NCI-H2107 (cell line): ENCODE measurements around the gene SHKBP1.
"Not testable (repeated sequence)": the region's sequence is repeated elsewhere in the genome, so short reads cannot be mapped to it uniquely, and the experiment has no call there.

Source experiments
- DNase-seq: peaks from one replicate; lab custom pipeline; 2025; lab: John Stamatoyannopoulos, UW

The SHKBP1 gene

DNA sequence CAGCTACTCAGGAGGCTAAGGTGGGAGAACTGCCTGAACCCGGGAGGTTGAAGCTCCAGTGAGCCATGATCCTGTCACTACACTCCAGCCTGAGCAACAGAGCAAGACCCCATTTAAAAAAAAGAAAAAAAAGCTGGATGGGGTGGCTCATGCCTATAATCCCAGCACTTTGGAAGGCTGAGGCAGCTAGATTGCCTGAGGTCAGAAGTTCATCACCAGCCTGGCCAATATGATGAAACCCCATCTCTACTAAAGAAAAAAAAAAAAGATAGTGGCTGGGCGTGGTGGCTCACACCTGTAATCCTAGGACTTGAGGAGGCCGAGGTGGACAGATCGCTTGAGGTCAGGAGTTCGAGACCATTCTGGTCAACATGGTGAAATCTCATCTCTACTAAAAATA, 39.5 kb downstream of the SHKBP1 start:
- no peak for DNase-seq

DNA sequence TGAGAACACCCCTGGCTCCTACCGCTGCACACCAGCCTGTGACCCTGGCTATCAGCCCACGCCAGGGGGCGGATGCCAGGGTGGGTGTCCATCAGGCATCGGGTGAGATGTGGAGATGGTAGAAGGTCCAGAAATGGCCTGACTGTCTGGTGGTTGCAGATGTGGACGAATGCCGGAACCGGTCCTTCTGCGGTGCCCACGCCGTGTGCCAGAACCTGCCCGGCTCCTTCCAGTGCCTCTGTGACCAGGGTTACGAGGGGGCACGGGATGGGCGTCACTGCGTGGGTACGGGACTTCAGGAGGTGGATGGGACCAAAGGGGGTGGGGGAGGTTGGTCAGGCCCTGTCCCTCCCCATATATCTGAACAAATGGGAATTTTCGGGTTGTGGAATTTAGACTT, 40.3 kb downstream of the SHKBP1 start:
- no peak for DNase-seq

DNA sequence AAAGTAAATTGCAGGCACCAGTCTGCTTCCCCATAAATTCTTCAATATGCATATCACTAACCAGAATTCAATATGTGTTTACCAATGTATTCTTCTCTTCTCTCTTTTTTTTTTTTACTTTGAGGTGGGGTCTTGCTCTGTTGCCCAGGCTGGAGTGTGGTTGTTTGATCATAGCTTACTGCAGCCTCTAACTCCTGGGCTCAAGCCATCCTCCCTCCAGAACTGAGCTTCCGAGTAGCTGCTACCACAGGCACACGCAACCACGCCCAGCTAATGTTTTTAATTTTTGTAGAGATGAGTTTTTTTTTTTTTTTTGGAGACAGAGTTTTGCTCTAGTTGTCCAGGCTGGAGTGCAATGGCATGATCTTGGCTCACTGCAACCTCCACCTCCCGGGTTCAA, 41.3 kb downstream of the SHKBP1 start:
- DNase-seq, result no peak

DNA sequence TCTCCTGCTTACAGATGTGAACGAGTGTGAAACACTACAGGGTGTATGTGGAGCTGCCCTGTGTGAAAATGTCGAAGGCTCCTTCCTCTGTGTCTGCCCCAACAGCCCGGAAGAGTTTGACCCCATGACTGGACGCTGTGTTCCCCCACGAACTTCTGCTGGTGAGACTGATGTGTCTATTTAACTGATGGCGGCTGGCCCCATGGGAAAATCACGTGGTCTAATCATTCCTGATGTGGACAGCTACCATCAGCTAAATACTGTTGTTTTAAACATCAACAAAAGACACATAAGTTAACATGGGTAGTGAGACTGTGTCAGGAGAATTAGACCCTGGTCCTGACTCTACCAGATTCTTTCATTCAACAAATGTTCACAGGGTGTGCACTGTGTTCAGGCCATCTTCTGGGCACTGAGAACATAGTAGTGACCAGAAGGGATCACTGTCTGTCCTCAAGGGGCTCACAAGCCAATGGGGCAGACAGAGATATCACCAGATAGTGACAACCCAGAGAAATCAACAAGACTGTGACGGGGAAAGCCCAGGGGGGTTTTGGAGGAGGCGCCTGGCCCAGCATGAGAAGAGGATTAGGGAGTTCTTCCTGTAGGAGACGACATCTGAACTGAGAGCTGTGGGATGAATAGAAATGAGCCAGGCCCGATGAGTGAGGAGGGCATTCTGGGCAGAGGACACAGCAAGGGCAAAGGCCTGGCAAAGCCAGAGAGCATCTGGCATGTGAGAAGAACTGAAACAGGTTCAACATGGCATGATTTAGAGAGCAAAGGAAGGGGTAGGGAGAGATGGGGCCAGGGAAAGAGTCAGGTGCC, 42.9 kb downstream of the SHKBP1 start:
- no peak for DNase-seq

DNA sequence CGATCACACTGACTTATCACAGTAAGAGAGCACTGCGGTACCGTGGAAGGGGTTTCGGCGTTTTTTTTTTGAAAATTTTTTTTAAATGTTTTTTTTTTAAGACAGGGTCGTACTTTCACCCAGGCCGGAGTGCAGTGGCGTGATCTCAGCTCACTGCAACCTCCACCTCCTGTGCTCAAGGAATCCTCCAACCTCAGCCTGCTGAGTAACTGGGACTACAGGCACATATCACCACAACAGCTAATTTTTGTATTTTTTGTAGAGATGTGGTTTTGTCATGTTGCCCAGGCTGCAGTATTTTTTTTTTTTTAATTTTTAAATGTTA, 43.5 kb downstream of the SHKBP1 start:
- DNase-seq, result no peak

DNA sequence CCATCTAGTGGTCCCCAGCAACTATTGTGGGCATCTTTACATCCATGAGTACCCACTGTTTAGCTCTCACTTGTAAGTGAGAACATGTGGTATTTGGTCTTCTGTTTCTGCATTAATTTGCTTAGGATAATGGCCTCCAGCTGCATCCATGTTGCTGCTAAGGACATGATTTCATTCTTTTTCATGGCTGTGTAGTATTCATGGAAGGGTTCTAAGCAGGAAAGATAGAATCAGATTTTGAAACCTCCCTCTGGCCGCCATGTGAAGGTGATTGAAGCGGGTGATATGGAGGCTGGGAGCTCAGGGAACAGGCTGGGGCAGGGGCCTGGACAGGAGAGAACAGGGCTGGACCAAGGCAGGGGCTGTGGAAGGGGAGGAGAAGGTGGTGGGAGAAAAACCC, 44.6 kb downstream of the SHKBP1 start:
- no peak for DNase-seq

DNA sequence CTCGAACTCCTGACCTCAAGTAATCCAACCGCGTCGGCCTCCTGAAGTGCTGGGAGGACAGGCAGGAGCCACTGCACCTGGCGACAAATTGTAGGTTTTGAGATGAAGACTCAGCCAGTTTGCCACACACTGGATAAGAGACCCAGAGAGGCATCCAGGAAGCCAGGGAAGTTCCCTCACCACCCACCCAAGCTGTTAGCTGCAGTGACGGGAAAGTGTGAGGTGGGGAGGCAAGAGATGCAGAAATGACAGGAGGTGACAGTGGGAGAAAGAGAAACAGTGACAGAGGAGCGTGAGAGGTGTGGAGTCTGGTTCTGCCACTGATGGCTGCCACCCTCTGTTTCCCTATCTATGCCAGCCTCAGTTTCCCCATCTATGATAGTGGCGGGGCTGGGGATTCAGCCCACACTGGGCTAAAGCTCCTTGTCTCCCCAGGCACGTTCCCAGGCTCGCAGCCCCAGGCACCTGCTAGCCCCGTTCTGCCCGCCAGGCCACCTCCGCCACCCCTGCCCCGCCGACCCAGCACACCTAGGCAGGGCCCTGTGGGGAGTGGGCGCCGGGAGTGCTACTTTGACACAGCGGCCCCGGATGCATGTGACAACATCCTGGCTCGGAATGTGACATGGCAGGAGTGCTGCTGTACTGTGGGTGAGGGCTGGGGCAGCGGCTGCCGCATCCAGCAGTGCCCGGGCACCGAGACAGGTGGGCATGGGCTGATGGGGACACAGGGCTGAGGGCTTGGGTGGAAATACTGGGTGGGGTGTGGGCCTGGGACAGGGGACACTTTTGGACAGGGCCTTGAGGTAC, 45.5 kb downstream of the SHKBP1 start:
- no peak for DNase-seq

DNA sequence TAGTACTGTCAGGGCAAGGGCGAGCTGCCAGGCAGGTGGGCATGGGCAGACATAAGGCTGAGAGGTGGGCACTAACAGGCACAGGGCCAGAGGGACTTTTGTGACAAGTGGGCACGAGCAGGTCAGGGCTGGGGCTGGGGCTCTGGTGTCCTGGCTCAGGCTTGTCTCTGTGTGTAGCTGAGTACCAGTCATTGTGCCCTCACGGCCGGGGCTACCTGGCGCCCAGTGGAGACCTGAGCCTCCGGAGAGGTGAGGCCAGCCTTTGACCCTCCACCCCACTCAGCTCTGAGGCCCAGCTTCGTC, 46.1 kb downstream of the SHKBP1 start:
- no peak for DNase-seq

DNA sequence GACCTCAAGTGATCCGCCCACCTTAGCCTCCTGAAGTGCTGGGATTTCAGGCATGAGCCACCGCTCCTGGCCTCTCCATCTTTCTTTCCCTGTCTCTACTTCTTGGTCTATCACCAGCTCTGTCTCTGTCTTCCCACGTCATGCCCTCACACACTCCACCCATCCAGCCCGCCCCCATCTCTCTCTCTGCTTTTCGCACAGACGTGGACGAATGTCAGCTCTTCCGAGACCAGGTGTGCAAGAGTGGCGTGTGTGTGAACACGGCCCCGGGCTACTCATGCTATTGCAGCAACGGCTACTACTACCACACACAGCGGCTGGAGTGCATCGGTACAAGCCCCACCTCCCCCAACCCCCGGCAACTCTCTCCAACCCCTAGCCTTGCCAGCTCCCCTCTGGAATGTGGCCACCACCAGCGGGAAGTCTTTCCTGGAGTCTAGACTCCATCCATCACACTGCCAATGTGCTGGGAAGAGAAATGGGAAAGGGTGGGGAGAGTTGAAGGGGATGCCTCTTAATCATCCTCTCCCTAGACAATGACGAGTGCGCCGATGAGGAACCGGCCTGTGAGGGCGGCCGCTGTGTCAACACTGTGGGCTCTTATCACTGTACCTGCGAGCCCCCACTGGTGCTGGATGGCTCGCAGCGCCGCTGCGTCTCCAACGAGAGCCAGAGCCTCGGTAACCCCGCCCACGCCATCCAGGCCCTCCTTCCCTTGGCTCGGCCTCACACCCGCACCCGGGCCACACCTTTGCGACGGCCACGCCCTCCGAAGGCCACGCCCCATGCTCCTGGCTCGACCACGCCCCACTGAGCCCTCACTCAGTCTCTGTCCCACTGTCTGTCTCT, 47.0 kb downstream of the SHKBP1 start:
- peak; percentile 61 for DNase-seq

DNA sequence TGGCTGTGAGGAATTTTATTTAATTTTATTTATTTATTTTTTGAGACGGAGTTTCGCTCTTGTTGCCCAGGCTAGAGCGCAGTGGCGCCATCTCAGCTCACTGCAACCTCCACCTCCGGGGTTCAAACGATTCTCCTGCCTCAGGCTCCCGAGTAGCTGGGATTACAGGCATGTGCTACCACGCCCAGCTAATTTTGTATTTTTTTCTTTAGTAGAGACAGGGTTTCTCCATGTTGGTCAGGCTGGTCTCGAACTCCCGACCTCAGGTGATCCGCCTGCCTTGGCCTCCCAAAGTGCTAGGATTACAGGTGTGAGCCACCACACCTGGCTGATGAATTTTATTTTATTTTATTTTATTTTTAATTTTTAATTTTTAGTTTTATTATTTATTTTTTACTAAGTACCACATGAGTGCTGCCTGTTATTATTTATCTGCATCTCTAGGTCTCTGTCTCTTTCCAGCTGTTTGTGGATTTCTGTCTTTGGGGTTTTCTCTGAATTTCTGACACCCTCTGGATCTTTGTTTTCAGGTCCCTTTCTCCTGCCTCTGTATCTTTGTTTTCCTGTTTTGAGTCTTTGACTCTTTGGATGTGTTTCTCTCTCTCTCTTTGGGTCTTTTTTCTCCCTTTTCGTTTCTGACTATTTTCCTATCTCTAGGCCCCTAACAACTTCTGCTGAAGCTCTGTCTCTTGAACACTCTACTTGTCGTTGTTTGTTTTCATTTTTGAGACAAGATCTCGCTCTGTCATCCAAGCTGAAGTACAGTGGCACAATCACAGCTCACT, 47.9 kb downstream of the SHKBP1 start:
- DNase-seq, result not testable (repeated sequence)

DNA sequence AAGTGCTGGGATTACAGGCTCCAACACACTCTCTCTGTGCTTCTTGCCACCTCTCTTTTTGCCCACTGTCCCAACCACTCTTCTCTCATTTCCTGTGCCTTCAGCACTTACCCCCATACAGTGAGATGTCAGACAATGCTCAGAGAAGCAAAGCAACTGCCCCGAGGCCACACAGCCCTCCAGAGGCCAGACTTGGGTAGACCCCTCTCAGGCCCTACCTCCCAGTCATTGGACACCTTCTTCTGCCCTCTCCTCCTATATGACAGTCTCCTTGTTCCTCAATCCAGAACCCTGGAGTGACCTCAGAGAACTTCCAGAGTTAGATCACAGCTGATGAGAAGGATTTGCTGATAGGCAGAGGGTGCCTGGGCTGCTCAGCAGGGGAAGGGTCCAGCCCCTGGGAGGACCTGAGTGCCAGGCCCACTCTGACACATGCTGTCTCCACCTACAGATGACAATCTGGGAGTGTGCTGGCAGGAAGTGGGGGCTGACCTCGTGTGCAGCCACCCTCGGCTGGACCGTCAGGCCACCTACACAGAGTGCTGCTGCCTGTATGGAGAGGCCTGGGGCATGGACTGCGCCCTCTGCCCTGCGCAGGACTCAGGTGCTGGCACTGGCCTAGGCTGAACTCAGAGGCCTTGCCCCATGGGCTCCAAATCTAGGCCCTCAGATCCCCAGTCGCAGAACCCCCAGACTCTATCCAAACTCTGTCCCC, 48.9 kb downstream of the SHKBP1 start:
- DNase-seq, result no peak

DNA sequence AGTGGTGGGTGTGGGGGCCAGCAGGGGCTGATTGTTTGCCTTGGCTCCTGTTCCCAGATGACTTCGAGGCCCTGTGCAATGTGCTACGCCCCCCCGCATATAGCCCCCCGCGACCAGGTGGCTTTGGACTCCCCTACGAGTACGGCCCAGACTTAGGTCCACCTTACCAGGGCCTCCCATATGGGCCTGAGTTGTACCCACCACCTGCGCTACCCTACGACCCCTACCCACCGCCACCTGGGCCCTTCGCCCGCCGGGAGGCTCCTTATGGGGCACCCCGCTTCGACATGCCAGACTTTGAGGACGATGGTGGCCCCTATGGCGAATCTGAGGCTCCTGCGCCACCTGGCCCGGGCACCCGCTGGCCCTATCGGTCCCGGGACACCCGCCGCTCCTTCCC, 50.2 kb downstream of the SHKBP1 start:
- DNase-seq, result no peak

DNA sequence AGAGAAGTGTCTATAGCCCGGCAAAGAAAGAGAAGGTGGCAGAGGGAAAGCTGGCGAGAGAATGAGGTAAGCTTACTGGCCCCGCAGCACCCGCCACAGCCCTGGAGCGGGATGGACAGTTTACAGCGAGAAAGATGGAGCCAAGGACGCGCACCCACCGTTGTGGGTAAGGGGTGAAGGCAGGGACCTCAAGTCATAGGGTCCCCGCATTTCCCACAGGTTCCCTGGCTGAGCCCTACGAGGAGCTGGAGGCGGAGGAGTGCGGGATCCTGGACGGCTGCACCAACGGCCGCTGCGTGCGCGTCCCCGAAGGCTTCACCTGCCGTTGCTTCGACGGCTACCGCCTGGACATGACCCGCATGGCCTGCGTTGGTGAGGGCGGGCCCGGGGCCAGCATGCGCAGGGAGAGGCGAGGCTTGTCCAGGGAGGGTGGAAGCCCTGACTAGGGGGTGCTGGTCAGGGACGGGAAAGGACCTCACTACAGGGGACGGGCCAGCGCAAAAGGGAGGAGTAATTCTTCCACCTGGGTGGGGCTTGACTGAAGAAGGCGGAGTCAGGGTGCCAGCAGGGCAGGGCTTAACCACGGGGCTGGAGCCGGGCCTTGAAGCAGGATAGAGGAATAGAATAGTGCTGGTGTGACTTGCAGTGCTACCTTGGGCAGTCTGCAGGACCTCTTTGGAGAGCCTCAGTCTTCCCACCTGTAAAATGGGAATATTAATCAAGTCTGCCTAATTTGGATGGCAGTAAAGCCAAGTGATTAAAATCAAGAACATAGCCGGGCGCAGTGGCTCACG, 51.0 kb downstream of the SHKBP1 start:
- DNase-seq, result no peak

DNA sequence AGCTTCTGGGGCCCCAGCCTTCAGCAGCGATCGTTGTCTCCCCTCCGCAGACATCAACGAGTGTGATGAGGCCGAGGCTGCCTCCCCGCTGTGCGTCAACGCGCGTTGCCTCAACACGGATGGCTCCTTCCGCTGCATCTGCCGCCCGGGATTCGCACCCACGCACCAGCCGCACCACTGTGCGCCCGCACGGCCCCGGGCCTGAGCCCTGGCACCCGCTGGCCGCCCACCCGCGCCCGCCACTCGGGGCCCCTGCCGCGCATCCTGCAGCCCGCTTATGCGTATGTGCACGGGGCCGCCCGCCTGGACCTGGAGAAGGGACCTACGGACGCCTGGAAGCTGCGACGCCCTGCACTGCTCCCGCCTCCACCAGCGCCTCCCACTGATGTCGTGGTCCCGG, 52.7 kb downstream of the SHKBP1 start:
- DNase-seq, result no peak

DNA sequence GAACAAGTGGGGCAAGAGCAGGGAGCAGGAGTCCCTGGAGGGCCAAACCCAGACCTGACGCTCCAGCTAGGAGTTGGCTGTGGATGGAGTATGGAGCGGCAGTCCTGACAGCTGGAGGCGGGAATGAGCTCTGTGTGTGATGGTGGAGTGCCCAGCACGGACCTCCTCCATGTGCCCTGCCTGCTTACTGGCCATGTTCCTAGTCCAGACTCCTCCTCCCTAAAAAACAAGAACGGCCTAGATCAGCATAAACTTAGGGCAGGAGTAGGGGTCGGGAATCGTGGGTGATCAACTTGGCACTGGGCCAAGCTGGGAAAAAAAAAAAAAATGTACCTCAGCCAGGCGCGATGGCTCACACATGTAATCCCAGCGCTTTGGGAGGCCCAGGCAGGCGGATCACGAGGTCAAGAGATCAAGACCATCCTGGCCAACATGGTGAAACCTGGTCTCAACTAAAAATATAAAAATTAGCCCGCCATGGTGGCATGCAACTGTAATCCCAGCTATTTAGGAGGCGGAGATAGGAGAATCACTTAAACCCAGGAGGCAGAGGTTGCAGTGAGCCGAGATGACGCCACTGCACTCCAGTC, 54.0 kb downstream of the SHKBP1 start:
- DNase-seq, result no peak

DNA sequence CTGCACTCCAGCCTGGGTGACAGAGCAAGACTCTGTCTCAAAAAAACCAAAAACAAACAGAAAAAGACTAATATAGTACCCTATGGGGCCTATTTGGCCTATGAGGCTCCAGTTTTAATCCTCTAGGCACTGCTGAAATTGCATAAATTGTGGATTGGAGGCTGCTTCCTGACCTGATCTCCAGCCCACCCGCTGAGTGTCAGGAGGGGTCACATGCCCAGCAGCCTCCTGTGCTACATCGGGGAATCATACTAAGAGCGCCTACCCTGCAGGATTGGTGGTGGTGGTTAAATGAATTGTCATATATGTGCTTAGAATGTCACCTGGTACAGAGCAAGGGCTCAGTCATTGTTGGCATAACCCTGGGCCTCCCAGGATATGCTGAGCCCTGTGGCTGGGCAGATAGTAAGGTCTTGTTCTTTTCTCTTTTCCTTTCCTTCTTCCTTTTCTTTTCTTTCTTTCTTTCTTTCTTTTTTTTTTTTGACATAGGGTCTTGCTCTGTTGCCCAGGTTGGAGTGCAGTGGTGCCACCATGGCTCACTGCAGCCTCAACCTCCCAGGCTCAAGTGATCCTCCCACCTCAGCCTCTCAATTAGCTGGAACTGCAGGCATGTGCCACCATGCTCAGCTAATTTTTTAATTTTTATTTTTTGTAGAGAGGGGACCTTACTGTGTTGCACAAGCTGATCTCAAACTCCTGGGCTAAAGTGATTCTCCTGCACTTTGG, 55.8 kb downstream of the SHKBP1 start:
- DNase-seq, result no peak

DNA sequence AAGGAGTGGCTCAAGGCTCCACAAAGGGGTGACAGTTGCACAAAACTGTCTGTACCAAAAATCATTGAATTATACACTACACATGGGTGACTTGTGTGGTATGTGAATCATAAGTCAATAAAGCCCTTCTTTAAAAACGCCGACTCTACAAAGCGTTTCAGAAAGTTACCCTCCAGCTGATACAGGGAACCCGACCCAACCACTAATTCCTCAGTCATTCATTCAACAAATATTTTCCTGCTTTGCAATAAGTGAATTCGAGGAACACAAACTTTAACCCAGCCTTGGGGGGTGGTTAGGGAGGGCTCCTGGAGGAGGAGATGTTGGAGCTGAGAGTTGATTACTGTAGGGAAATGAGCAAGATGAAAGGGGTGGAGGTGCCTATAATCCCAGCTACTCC, 56.5 kb downstream of the SHKBP1 start:
- DNase-seq, result no peak

DNA sequence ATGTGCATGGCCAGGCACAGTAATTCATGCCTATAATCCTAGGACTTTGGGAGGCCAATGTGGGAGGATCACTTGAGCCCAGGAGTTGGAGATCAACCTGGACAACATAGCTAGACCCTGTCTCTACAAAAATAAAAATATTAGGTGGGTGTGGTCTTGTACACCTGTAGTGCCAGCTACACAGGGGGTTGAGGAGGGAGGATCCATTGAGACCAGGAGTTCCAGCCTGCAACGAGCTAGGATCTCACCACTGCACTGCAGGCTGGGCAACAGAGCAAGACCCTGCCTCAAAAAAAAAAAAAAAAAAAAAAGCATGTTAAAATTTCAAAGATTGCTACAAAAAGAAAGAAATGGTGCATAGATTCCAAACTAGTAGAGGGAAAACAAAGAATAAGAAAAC, 61.7 kb downstream of the SHKBP1 start:
- no peak for DNase-seq

DNA sequence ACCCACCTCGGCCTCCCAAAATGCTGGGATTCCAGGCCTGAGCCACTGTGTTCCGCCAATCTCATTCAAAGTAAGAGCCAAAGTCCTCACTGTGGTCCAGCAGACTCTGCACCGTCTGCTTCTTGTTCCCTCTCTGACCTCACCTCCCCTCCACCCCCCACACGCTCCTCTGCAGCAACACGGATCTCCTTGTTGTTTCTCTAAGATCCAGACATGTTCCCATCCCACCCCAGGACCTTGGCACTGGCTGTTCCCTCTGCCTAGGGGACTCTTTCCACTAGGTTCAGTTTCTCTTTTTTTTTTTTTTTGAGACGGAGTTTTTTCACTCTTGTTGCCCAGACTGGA, 62.9 kb downstream of the SHKBP1 start:
- DNase-seq, result no peak

DNA sequence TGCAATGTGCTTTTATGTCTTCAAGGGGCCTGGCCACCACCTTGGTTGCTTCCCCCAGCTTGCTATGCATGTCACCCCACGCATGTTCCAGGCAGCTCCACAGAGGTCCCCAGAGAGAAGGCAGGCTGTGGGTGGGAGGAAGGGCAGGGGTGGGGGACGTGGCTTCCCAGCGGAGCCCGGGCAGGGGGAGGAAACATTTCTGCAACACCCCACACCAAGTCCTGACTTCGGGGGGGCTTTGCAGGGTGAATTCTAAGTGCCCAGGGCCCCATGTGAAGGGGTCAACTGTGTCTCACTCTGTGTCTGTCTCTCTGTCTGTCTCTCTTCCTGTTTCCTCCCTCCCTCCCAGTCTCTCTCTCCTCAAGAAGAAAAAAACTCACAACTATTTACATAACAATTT, 64.1 kb downstream of the SHKBP1 start:
- DNase-seq, result no peak
